SK-N-SH (cell line): Measurements from ENCODE around the gene OXA1L. TPM values are rescaled to one million over a fixed set of nuclear protein-coding genes. Genes with fewer than 3 reads are reported as not detected.
"Not testable (repeated sequence)": the region's sequence is repeated elsewhere in the genome, so short reads cannot be mapped to it uniquely, and the experiment has no call there.

Experiments
- CTCF ChIA-PET: fragments of 300-600, 350-600 bp; formaldehyde crosslinking; extraction: SDS; loops from one replicate; lab custom pipeline; 2021; lab: Yijun Ruan, JAX
- POLR2A ChIA-PET: fragments of 350-600 bp; sonication (Branson Sonifier 250); formaldehyde crosslinking; extraction: SDS; loops from one replicate; lab custom pipeline; 2020; ENCODE audit warnings: antibody characterized with exemption, inconsistent platforms; lab: Yijun Ruan, JAX
- DNase-seq: peaks from one replicate; pipeline ENCODE4 v3.0.0; 2012
- H2AFZ ChIP-seq: fragments of 200-600 bp; sonication (generic); 2 replicates; pipeline ENCODE4 v1.8.1; 2016; ENCODE audit warnings: antibody characterized with exemption, mild to moderate bottlenecking, low read depth
- H3F3A ChIP-seq: fragments of 200-600 bp; sonication (generic); replicated peaks from 2 replicates; pipeline ENCODE3; 2016; ENCODE audit warnings: antibody characterized with exemption, mild to moderate bottlenecking; ENCODE audit not compliant: insufficient read depth
- H3K27ac ChIP-seq, 2 experiments: fragments of 200-500 bp in 1 of 2; fragments of 200-600 bp in 1 of 2; sonication (Bioruptor generic) in 1 of 2; sonication (generic), shearing (Covaris generic) in 1 of 2; 2 replicates each; pipeline versions ENCODE4 v1.5.1 to v1.6.1; 2014 to 2016; ENCODE audit warnings: low read depth in 2 of 2, inconsistent platforms in 1 of 2, low read length in 1 of 2, mild to moderate bottlenecking in 1 of 2, mixed read lengths in 1 of 2
- H3K27me3 ChIP-seq: fragments of 200-600 bp; sonication (generic), shearing (Covaris generic); 2 replicates; pipeline ENCODE4 v1.6.1; 2016; ENCODE audit warnings: mixed run types; ENCODE audit not compliant: insufficient read depth
- H3K36me3 ChIP-seq, 2 experiments: fragments of 200-500 bp in 1 of 2; fragments of 200-600 bp in 1 of 2; sonication (Bioruptor generic) in 1 of 2; sonication (generic) in 1 of 2; replicated peaks in 1 of 2; 2 replicates each; pipeline versions ENCODE3 to v1.5.1; 2014 to 2016; ENCODE audit warnings: low read length in 1 of 2, mild to moderate bottlenecking in 1 of 2; ENCODE audit not compliant: insufficient read depth in 2 of 2, control insufficient read depth in 1 of 2
- H3K4me1 ChIP-seq, 2 experiments: fragments of 200-500 bp in 1 of 2; fragments of 200-600 bp in 1 of 2; sonication (Bioruptor generic) in 1 of 2; sonication (generic), shearing (Covaris generic) in 1 of 2; 2 replicates each; pipeline versions ENCODE4 v1.5.1 to v1.6.1; 2014 to 2016; ENCODE audit warnings: low read depth in 1 of 2, low read length in 1 of 2, mixed run types in 1 of 2; ENCODE audit not compliant: insufficient read depth in 2 of 2, control insufficient read depth in 1 of 2
- H3K4me2 ChIP-seq: fragments of 200-600 bp; sonication (generic), shearing (Covaris generic); 2 replicates; pipeline ENCODE4 v1.6.1; 2017; ENCODE audit warnings: mixed run types
- H3K4me3 ChIP-seq, 2 experiments: fragments of 200-500 bp in 1 of 2; fragments of 200-600 bp in 1 of 2; sonication (Bioruptor generic) in 1 of 2; sonication (generic), shearing (Covaris generic) in 1 of 2; 2 replicates each; pipeline versions ENCODE4 v1.5.1 to v1.8.1; 2014 to 2016; ENCODE audit warnings: low read depth in 2 of 2, inconsistent platforms in 1 of 2, low read length in 1 of 2, mild to moderate bottlenecking in 1 of 2, mixed read lengths in 1 of 2, moderate library complexity in 1 of 2
- H3K79me2 ChIP-seq: fragments of 200-600 bp; sonication (generic); 2 replicates; pipeline ENCODE4 v1.8.1; 2017; ENCODE audit warnings: mild to moderate bottlenecking; ENCODE audit not compliant: insufficient read depth
- H3K9ac ChIP-seq: fragments of 200-600 bp; sonication (generic); 2 replicates; pipeline ENCODE4 v1.6.1; 2017; ENCODE audit warnings: mixed run types
- H3K9me2 ChIP-seq: fragments of 200-600 bp; sonication (generic); 2 replicates; pipeline ENCODE4 v1.6.1; 2017; ENCODE audit warnings: mixed run types
- H3K9me3 ChIP-seq: fragments of 200-600 bp; sonication (generic); 2 replicates; pipeline ENCODE4 v1.6.1; 2017; ENCODE audit warnings: mixed run types, mild to moderate bottlenecking, moderate library complexity
- H4K20me1 ChIP-seq: fragments of 200-600 bp; sonication (generic); 2 replicates; pipeline ENCODE4 v1.6.1; 2017; ENCODE audit warnings: mild to moderate bottlenecking, mixed run types; ENCODE audit not compliant: insufficient read depth
- CTCF ChIP-seq: fragments of 200-600 bp; sonication (generic); IDR thresholded peaks from 2 replicates; pipeline ENCODE4 v1.6.1; 2017; ENCODE audit warnings: antibody characterized with exemption, mild to moderate bottlenecking, moderate library complexity
- PBX3 ChIP-seq: IDR thresholded peaks from 2 replicates; pipeline ENCODE4; 2012
- POLR2AphosphoS5 ChIP-seq: IDR thresholded peaks from 2 replicates; pipeline ENCODE4 v1.6.1; 2012; ENCODE audit warnings: low read depth, low read length
- REST ChIP-seq: IDR thresholded peaks from 2 replicates; pipeline ENCODE4 v1.6.1; 2012; ENCODE audit warnings: mild to moderate bottlenecking, low read depth, low read length, moderate library complexity
- TEAD4 ChIP-seq: IDR thresholded peaks from 2 replicates; pipeline ENCODE4 v1.4.0; 2012; ENCODE audit warnings: mild to moderate bottlenecking, borderline replicate concordance; ENCODE audit not compliant: insufficient read depth
- WGBS: methylation state at CpG from one replicate; pipeline ENCODE4 v1.1.6; 2017; ENCODE audit warnings: low lambda C conversion rate; 5-methylcytosine and 5-hydroxymethylcytosine counted together
- polyA plus RNA-seq, 3 experiments: library from polyadenylated mRNA; depleted of rRNA; stranded (reverse); fragments of >200 nt; gene quantifications; 2 replicates each; pipeline ENCODE4 v1.2.3, GENCODE V29; 2012

The OXA1L gene
- polyA plus RNA-seq, 1 of the 3 experiments (the other 2 are of a cell fraction): 119 TPM

GRCh38 chr14:22726012-22726411 is 40.5 kb upstream of the OXA1L start:
- Histone ChIP-seq H3K4me2 (no peak overlapping the region), H3K9ac (no peak overlapping the region), H3K27me3 (peaks cover 51% of the 10 kb centered on the region), H3K9me3 (no peaks in the 10 kb centered on the region), H3K4me3 (no peak overlapping the region), H3F3A (no peaks in the 10 kb centered on the region), H3K4me1 (no peaks in the 10 kb centered on the region), H3K36me3 (no peaks in the 10 kb centered on the region), H3K79me2 (no peaks in the 10 kb centered on the region), H4K20me1 (no peaks in the 10 kb centered on the region), H3K27ac (no peak overlapping the region), H2AFZ (no peak overlapping the region), H3K9me2 (no peaks in the 10 kb centered on the region)
- ChIA-PET CTCF (no interaction called here), POLR2A (no interaction called here)
- DNase-seq: no peak
- 20% methylated on average over 1 of the region's 1 CpG for WGBS
- TF ChIP-seq TEAD4: no peak
- TF ChIP-seq CTCF: no peak
- no peak for TF ChIP-seq POLR2AphosphoS5
- TF ChIP-seq PBX3: no peak
- TF ChIP-seq REST: no peak

- DNase-seq, H3F3A ChIP-seq, H3K79me2 ChIP-seq, H3K9me3 ChIP-seq, H3K4me1 ChIP-seq, H4K20me1 ChIP-seq, H3K4me2 ChIP-seq, H3K36me3 ChIP-seq, H3K4me3 ChIP-seq, H3K9me2 ChIP-seq, POLR2A ChIA-PET, H2AFZ ChIP-seq, H3K9ac ChIP-seq, H3K27ac ChIP-seq: not testable (repeated sequence)
- CTCF ChIA-PET: interaction anchor here (1.2 kb wide), 1 partner anchor 32 kb away, joined by 3 read pairs; no protein-coding TSS in a partner anchor
- WGBS: 11% methylated on average over 5 of the region's 5 CpGs
- H3K27me3 ChIP-seq: peaks cover 23% of the 10 kb centered on the region; the same call in 1 of the 2 replicates
Measured at GRCh38 chr14:22732062-22732461, 34.4 kb upstream of the OXA1L start.
